Neural crest cell (in vitro differentiated cells): ENCODE results near the gene GBE1. TPM values are rescaled to one million over a fixed set of nuclear protein-coding genes. Genes with fewer than 3 reads are reported as not detected.

Source experiments
- DNase-seq: peaks from one replicate; pipeline ENCODE4 v3.0.0; 2021; ENCODE audit warnings: low read depth, mixed read lengths, low spot score
- H3K27ac Mint-ChIP-seq: one replicate; pipeline ENCODE4 v1.8.0; 2021; ENCODE audit warnings: mild to moderate bottlenecking, mixed read lengths; ENCODE audit not compliant: unreplicated experiment
- H3K27me3 Mint-ChIP-seq: 2 replicates; pipeline ENCODE4 v1.8.0; 2021; ENCODE audit warnings: low read depth, mild to moderate bottlenecking, mixed read lengths
- H3K36me3 Mint-ChIP-seq: 2 replicates; pipeline ENCODE4 v1.8.0; 2021; ENCODE audit warnings: low read depth, mild to moderate bottlenecking, mixed read lengths
- H3K4me1 Mint-ChIP-seq: 2 replicates; pipeline ENCODE4 v1.8.0; 2021; ENCODE audit warnings: mixed read lengths
- H3K4me3 Mint-ChIP-seq: one replicate; pipeline ENCODE4 v1.8.0; 2021; ENCODE audit warnings: mild to moderate bottlenecking, mixed read lengths
- H3K9me3 Mint-ChIP-seq: 2 replicates; pipeline ENCODE4 v1.8.0; 2021; ENCODE audit warnings: mixed read lengths
- CTCF ChIP-seq: fragments of 200-600 bp; sonication (generic); conservative IDR thresholded peaks from 2 replicates; pipeline ENCODE4 v1.5.0; 2021; ENCODE audit warnings: antibody characterized with exemption, mild to moderate bottlenecking
- total RNA-seq: library from RNA; stranded (reverse); gene quantifications from 2 replicates; pipeline ENCODE4 v1.2.1, GENCODE V29; 2021

Gene GBE1
- total RNA-seq, 1 donor from 2014 or later = 16.8 TPM

- peaks cover 29% of the 10 kb centered on the region for H3K4me1 Mint-ChIP-seq
- TF ChIP-seq CTCF = no peak
- no peak overlapping the region for H3K27ac Mint-ChIP-seq
- no peaks in the 10 kb centered on the region for H3K27me3 Mint-ChIP-seq
- peaks cover 10% of the 10 kb centered on the region for H3K36me3 Mint-ChIP-seq
- peaks cover 2% of the 10 kb centered on the region for H3K9me3 Mint-ChIP-seq
- H3K4me3 Mint-ChIP-seq = no peak overlapping the region
- no peak for DNase-seq
Observed at GRCh38 chr3:81728766-81729544, 32.5 kb downstream of the GBE1 start.

GRCh38 chr3:81726735-81727134 is 34.7 kb downstream of the GBE1 start:
- no peaks in the 10 kb centered on the region for H3K27me3 Mint-ChIP-seq
- H3K4me3 Mint-ChIP-seq = no peak overlapping the region
- H3K36me3 Mint-ChIP-seq = peaks cover 2% of the 10 kb centered on the region
- peaks cover 2% of the 10 kb centered on the region for H3K9me3 Mint-ChIP-seq
- no peak for DNase-seq
- peaks cover 31% of the 10 kb centered on the region for H3K4me1 Mint-ChIP-seq
- H3K27ac Mint-ChIP-seq = no peak overlapping the region
- TF ChIP-seq CTCF = no peak

DNA sequence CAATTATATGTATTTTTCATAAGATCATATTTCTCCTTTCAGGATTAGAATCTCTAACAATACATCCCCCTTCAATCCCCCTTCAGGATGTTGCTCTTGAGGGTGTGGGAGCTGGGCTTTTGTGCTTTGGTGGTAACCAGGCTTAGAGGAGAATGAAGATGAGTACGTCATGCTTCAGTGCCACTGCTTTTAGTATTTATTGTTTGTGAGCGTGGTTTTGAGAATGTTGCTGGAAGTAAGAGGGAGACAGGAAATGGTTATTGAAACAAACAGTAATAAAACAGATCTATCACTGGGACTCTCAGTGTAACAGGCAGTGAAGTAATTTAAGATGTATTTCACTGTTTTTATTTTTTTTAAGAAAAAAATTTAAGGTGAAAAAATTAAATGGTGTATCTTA is 35.3 kb downstream of the GBE1 start:
- no peaks in the 10 kb centered on the region for H3K36me3 Mint-ChIP-seq
- H3K4me1 Mint-ChIP-seq = peaks cover 31% of the 10 kb centered on the region
- no peaks in the 10 kb centered on the region for H3K9me3 Mint-ChIP-seq
- DNase-seq = no peak
- H3K4me3 Mint-ChIP-seq = no peak overlapping the region
- H3K27me3 Mint-ChIP-seq = no peaks in the 10 kb centered on the region
- no peak overlapping the region for H3K27ac Mint-ChIP-seq
- TF ChIP-seq CTCF = no peak

- DNase-seq = no peak
- no peak for TF ChIP-seq CTCF
- H3K27ac Mint-ChIP-seq = peak overlapping the region; percentile 97
- H3K36me3 Mint-ChIP-seq = no peaks in the 10 kb centered on the region
- no peaks in the 10 kb centered on the region for H3K9me3 Mint-ChIP-seq
- peaks cover 31% of the 10 kb centered on the region for H3K4me1 Mint-ChIP-seq
- no peaks in the 10 kb centered on the region for H3K27me3 Mint-ChIP-seq
- peak overlapping the region; percentile 2 for H3K4me3 Mint-ChIP-seq
Observed at GRCh38 chr3:81723732-81724313, 37.6 kb downstream of the GBE1 start.

- Mint-ChIP-seq H3K4me1 (peaks cover under 1% of the 10 kb centered on the region), H3K27ac (no peak overlapping the region), H3K36me3 (no peaks in the 10 kb centered on the region), H3K9me3 (no peaks in the 10 kb centered on the region), H3K27me3 (no peaks in the 10 kb centered on the region), H3K4me3 (no peak overlapping the region)
- no peak for TF ChIP-seq CTCF
- no peak for DNase-seq
Observed at GRCh38 chr3:81718311-81718710, 43.1 kb downstream of the GBE1 start.
